Left ventricle myocardium inferior (tissue), 1 donor: ENCODE measurements around the gene POLR2F. TPM values are rescaled to one million over a fixed set of nuclear protein-coding genes. Genes with fewer than 3 reads are reported as not detected.

ENCODE experiments used
- DNase-seq: peaks from one replicate; pipeline ENCODE4 v3.0.0-alpha.2; 2020
- H3K27ac ChIP-seq: fragments of 200-600 bp; replicated peaks from 2 replicates; pipeline ENCODE4 v1.8.0; 2021
- H3K27me3 ChIP-seq: fragments of 200-600 bp; 2 replicates; pipeline ENCODE4 v1.8.0; 2021; ENCODE audit warnings: low read depth
- H3K36me3 ChIP-seq: fragments of 200-600 bp; 2 replicates; pipeline ENCODE4 v1.8.0; 2021
- H3K4me1 ChIP-seq: fragments of 200-600 bp; 2 replicates; pipeline ENCODE4 v1.8.0; 2021
- H3K4me3 ChIP-seq: fragments of 200-600 bp; 2 replicates; pipeline ENCODE4 v1.8.0; 2021; ENCODE audit warnings: mild to moderate bottlenecking, moderate library complexity
- H3K9me3 ChIP-seq: fragments of 200-600 bp; replicated peaks from 2 replicates; pipeline ENCODE4 v1.8.0; 2021
- CTCF ChIP-seq: fragments of 200-600 bp; IDR thresholded peaks from 2 replicates; pipeline ENCODE4 v1.8.0; 2021; ENCODE audit warnings: antibody characterized with exemption, mild to moderate bottlenecking, borderline replicate concordance
- intact Hi-C: fragments of 100-400 bp; cut with micrococcal nuclease; formaldehyde crosslinking; loops from one replicate; pipeline ENCODE4 v1.11.0; 2022
- total RNA-seq: library from RNA; stranded (reverse); fragmentation: NEBNext Ultra II Directional; extraction: Animal tissue kit (Norgen Biotek cat#: 25700); gene quantifications from one replicate; pipeline ENCODE4 v1.2.1, GENCODE V29; 2021
- donor health status: DM: no; HTN: yes; CAD: no; lungs with severe emphysema.

POLR2F gene
- total RNA-seq, 1 donor from 2014 or later = 79.3 TPM

GRCh38 chr22:37926358-37926757, 27.1 kb upstream of the POLR2F start:
- no peak for DNase-seq
- H3K4me1 ChIP-seq = peaks cover 12% of the 10 kb centered on the region
- H3K36me3 ChIP-seq = peaks cover 78% of the 10 kb centered on the region
- no peaks in the 10 kb centered on the region for H3K9me3 ChIP-seq
- H3K27me3 ChIP-seq = no peaks in the 10 kb centered on the region
- no peak for TF ChIP-seq CTCF
- no peak overlapping the region for H3K4me3 ChIP-seq
- H3K27ac ChIP-seq = no peak overlapping the region
- intact Hi-C loops = no loop called here

GRCh38 chr22:37926771-37927636, 26.5 kb upstream of the POLR2F start:
- no peaks in the 10 kb centered on the region for H3K27me3 ChIP-seq
- H3K4me3 ChIP-seq = no peak overlapping the region
- no peak for DNase-seq
- H3K4me1 ChIP-seq = peaks cover 19% of the 10 kb centered on the region
- no peak for TF ChIP-seq CTCF
- no peaks in the 10 kb centered on the region for H3K9me3 ChIP-seq
- intact Hi-C loops = no loop called here
- H3K27ac ChIP-seq = no peak overlapping the region
- peaks cover 76% of the 10 kb centered on the region for H3K36me3 ChIP-seq

- Histone ChIP-seq H3K9me3 (no peaks in the 10 kb centered on the region), H3K4me3 (no peak overlapping the region), H3K27ac (no peak overlapping the region), H3K4me1 (peaks cover 25% of the 10 kb centered on the region), H3K36me3 (peaks cover 80% of the 10 kb centered on the region), H3K27me3 (no peaks in the 10 kb centered on the region)
- DNase-seq = no peak
- intact Hi-C loops = no loop called here
- no peak for TF ChIP-seq CTCF
Observed at GRCh38 chr22:37927637-37927936, 25.9 kb upstream of the POLR2F start.

GRCh38 chr22:37929390-37929789, 24.1 kb upstream of the POLR2F start:
- no peak for DNase-seq
- H3K27ac ChIP-seq = no peak overlapping the region
- intact Hi-C loops = no loop called here
- H3K4me1 ChIP-seq = peaks cover 43% of the 10 kb centered on the region
- no peaks in the 10 kb centered on the region for H3K9me3 ChIP-seq
- no peak overlapping the region for H3K4me3 ChIP-seq
- TF ChIP-seq CTCF = no peak
- no peaks in the 10 kb centered on the region for H3K27me3 ChIP-seq
- H3K36me3 ChIP-seq = peaks cover 69% of the 10 kb centered on the region

- H3K9me3 ChIP-seq = no peaks in the 10 kb centered on the region
- H3K4me3 ChIP-seq = no peak overlapping the region
- peaks cover 63% of the 10 kb centered on the region for H3K36me3 ChIP-seq
- peak; percentile 51 for TF ChIP-seq CTCF
- peak overlapping the region; percentile 40 for H3K27ac ChIP-seq
- DNase-seq = no peak
- H3K27me3 ChIP-seq = no peaks in the 10 kb centered on the region
- H3K4me1 ChIP-seq = peaks cover 51% of the 10 kb centered on the region
- intact Hi-C loops = no loop called here
Observed at GRCh38 chr22:37930270-37930951, 23.1 kb upstream of the POLR2F start.
